ENCODE data around the gene MACROD2.

DNA sequence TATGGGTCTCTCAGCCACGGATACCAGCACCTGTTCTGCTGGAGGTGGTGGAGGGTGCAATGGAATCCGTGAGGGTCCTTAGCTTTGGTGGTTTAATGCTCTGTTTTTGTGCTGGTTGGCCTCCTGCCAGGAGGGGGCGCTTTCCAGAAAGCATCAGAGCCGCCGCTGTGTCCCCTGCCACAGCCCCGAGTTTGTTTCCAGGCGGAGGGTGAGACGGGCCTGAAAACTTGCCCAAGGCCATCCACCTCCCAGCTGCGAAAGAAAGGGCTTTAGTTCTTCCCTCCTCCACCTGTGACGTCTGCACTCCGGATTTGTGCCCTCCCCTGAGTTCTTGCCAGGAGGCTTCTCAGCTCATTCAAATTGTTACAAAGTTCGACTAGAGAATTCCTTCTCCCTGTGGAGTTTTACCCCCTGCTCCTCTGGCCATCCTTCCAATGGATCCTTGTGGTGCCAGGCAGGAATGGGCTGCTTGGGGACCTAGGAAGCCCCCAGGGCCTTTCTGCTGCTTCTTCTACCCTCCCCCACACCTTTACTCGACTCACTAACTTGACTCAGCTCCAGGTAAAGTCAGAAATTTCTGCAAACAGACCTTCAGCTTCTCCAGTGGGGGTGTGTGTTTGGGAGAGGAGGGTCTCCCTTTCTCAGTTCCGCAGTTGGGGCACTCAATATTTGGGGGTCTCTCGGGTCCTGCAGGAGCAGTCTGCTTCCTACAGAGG, 1704.3 kb downstream of the MACROD2 start:
- TF ChIP-seq, protein P1, sequence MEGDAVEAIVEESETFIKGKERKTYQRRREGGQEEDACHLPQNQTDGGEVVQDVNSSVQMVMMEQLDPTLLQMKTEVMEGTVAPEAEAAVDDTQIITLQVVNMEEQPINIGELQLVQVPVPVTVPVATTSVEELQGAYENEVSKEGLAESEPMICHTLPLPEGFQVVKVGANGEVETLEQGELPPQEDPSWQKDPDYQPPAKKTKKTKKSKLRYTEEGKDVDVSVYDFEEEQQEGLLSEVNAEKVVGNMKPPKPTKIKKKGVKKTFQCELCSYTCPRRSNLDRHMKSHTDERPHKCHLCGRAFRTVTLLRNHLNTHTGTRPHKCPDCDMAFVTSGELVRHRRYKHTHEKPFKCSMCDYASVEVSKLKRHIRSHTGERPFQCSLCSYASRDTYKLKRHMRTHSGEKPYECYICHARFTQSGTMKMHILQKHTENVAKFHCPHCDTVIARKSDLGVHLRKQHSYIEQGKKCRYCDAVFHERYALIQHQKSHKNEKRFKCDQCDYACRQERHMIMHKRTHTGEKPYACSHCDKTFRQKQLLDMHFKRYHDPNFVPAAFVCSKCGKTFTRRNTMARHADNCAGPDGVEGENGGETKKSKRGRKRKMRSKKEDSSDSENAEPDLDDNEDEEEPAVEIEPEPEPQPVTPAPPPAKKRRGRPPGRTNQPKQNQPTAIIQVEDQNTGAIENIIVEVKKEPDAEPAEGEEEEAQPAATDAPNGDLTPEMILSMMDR (IDR thresholded peaks at IDR 0.05), result no peak
- no peak for TF ChIP-seq POLR2A (IDR thresholded peaks at IDR 0.05)
